ENCODE measurements around the gene LRRC3C.
A peak's percentile ranks its signal among the peaks of the same experiment; 100 is the strongest.
"Not testable (repeated sequence)": the region's sequence is repeated elsewhere in the genome, so short reads cannot be mapped to it uniquely, and the experiment has no call there.

The LRRC3C gene

DNA sequence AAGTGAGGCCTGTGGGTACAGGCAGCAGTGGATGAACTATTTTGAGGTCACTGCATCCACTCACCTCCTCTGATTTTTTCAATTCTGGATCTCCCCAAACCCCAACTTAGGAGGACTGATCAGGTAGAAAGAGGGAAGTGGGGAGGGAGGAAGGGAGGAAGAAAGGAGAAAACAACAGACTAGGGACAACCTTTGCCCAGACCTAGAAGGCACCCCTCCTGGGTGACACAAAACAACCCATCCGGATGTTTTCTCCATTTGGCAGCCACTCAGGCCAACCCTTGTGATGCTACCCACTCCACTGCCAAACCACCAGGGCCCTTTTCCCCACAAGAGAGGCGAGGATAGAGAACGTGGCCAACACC, 2.9 kb upstream of the LRRC3C start:
- no peak for DNase-seq (ENCODE audit: low spot score)

DNA sequence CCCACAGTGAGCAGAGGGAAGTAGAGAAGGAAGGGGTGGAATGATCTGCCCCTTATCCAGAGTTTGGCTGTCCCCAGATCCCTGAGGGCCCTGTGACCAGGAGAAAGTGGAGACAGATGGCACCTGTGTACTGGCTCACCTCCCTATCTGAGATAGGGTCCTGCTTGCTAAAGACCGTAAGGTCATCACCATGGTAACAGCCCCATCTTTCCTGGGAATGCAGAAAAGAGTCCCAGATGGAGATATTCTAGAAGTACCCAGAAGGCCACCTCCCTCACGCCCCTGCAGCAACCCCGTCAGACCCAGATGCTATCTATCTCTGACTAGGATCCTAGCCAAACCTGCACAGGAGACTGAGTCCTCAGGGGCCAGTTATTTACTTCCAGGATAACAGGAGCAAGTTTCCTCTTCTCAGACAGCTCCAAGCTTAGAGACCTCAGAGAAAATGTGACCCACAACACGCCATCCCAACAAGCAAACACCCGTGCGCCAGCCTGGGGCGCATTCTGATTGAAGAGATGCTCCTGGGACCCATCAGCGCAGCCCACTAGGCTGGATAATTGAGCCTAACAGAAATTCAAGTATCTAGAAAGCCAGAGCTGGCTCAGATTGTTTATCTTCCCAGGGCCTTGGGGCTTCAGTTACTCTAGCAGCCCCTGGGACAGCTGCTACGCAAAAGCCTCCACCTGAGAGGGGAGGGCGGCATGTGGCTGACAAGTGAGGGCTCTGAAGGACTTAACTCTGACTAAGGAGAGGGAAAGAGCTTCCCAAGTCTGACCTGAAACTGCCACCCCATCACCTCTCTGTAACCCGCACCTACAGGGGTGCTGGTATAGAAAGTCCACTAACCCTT, 2.0 kb upstream of the LRRC3C start:
- no peak for DNase-seq (ENCODE audit: low spot score)

DNA sequence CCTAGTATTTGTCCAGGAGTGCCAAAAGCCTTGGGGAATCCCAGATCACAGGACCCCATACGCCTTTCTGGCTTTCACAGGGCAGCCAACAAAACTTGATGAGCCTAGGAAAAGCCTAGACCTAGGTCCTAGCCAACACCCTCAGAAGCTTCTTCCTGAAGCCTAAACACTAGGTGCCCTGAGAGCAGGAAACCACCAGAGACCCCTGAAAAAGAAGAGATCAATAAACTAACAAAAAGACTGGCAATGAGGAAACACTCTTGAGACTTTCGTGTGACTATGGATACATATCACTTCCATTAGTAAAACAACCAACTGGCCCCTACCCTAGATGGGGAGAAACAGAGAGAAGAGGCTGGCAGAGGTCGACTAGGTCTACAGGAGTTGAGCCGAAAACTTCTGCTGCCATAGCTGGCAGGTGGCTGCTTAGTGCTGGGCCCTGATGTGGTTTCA, 1.4 kb upstream of the LRRC3C start:
- DNase-seq (ENCODE audit: low spot score), result no peak

DNA sequence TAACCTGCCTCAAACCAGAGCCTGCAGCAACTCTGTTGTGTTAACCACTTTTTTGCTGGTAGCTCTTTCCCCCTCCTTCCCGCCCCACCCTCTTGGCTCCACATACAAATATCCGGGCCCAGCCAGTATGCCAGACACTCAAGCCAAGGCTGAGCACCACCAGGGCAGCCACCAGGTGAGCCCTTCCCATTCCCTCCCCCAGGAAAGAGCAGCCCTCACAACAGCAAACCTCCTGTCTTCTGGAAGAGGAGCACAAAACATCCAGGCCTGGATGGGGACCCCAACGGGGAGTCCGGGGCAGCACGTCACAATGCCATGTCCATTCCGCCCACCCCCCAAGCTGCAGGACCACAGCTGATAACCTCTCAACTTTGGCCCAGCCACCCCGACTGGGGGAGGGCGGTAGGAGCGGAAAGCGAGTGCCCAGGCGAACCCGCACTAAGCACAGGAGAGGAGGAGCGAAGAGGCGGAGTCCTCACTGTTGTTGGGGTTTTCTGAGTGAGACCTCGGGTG, 888 bp upstream of the LRRC3C start:
- no peak for DNase-seq (ENCODE audit: low spot score)

DNA sequence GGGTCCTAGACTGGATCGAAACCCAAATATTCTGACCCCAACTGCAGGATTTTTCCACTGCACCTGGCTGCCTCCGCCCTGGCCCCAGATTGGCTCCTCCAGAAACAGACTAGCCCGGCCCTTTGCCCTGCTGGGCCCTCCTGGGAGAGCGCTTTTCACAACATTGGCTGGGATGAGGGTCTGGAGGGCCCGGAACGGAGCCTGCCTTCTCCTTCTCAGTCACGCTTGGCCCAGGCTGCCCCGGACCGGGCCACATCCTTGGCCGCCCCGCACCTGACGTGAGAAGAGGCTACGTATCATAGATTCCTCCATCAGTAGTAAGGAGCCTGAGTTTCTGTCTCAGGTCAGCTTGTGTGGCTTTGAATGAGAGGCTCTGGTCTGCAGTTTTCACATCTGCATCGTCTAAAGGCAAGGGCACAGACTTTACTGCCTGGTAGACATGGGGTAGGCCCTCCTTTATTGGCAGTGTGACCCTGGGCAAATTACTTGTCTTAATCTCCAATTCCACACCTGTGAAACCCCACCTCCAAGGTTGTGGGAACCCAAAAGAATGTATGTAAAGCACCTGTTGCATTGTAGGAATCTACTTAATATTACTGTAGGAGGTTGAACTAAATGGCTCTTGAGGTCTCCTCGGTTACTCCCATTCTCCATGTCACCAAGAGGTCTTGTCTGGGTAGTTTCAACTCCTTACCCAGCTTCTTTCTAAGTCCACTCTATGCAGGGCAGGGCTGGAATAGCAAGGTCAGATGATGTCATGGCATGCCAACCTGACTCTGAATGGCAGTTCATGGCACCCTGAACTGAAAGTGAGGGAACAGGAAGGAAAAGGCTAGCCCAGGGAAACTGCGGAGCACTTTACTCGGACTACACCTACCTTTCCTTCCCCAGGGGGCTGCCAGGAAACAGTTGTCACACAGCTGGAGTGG, 661 bp downstream of the LRRC3C start:
- no peak for DNase-seq (ENCODE audit: low spot score)

DNA sequence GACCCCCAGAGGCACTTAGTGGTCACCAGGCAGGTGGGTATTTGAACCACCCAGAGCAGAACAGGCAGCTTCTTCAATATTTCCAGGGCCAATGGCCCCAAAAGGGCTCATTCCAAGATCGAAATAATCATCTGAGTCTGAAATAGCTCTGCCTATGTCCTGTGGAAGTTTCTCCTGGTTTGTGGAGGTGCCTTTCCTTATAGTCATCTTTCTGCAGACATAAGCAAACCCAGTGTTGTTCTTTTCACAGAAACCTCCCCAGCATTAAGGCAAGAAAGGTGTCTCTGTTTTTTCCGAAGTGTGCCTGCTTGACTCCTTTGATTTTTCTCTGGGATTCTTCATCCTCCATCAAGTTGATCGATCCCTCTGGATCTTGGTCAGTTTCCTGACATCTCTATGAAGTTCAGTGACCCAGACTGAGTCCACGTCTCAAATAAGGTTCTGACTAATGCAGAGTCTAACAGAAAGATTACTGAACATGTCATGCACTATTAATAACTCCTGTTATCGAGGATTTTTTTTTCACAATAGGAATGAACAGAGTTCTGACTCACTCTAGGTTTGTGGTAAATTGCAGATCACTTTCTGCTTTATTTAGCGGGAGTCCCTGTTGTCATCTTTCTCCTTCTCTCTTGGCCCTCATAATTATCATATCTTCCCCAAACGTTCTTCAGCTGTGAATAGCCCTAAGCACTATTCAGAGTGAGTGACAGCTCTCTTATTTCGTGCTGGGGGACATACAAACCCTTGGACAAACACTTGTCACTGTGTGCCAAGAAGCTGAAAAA, 1.5 kb downstream of the LRRC3C start:
- no peak for DNase-seq (ENCODE audit: low spot score)

DNA sequence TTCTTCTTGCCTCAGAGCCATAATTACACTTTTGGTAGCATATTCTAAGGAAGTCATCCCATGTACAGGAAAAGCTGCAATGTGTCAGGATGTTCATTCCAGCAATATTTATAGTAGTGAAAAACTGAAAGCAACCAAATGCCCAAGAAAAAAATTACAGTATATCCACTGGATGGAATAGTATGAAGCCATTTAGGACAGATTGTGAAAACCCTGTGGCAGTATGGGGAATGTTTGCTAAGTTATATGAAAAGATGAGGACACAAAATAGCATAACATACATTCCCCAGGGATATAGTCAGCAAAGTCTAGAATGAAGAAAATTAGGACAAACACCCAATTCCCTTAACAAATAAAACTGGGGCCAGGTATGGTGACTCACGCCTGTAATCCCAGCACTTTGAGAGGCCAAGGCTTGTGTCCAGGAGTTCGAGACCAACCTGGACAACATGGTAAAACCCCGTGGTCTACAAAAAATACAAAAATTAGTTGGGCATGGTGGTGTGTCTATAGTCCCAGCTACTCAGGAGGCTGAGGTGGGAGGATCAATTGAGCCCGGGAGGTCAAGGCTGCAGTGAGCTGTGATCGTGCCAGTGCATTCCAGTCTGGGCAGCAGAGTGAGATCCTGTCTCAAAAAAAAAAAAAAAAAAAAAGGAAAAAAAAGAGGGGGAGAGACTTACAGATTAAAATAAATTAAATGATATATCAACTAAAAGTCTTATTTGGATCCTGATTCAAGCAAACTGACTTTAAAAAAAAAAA, 2.3 kb downstream of the LRRC3C start:
- no peak for DNase-seq (ENCODE audit: low spot score)

DNA sequence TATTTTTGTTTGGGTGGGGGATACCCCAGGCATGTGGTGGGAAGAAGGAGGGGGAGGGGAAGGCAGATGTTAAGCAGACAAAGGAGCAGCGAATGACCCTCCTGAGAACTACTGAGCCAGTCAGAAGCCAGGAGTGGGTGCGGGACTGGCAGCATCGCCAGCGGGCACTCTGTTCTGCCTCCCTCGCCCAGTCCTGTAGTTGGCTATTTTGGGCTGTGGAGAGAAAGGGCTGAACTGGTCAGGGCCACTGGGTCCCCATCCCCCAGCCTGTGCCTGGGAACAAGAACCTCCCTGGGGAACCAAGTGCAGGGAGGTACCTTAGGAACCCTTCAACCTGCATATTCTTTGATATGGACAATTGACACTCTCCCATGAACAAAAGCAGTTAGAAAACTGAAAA, 6.4 kb downstream of the LRRC3C start:
- DNase-seq (ENCODE audit: low spot score), result no peak

DNA sequence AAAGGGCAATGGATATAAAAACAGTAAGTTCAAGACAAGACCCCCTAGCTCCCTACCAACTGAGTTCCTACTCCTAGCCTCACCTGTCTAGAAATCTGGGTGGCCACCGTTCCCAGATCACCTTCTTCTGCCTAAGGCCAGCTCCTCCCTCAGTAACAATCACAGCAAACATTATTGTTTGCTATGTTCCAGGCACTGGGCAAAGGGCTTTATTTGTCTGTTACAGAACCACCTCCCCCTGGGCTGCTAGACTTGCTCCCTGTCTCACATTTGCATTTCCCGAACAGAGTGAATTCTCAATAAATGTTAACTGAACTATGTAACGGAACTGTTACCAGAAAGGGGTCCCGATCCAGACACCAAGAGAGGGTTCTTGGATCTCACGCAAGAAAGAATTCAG, 6.8 kb downstream of the LRRC3C start:
- no peak for DNase-seq (ENCODE audit: low spot score)

DNA sequence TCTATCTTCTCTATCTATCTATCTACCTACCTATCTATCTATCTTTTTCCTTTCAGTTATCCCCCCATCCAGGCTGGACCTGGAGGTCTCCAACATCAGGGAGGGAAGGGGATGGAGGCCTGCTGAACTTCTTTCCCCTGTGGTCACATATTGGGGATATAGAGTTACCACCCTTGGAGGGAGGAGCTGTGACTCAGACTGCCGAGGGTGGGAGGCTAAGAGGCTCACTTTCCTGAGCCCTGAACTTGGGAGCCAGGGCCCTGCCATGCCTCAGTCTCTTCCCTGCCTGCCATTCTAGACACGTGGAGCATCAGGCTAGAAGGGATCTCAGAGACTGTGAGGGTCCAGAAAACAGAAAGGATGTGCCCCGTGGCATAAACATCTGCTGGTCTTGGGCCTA, 8.4 kb downstream of the LRRC3C start:
- no peak for DNase-seq (ENCODE audit: low spot score)

DNA sequence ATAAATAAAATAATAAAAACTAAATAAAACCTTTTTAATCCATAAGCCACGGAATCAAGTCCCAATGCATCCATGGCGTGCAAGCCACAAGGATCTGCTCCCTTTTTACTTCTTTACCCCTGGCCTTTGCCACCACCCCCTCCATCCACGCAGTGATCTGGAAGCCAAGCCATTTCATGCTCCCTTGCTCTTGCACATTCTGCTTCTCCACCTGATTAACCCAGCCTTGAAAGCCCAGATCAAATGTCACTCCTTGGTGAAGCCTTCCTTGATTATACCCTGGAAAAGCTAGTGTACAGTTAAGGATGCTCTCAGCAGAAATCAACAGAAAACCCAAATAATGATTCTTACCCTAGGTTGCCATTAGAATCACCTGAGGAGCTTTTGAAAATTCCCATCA, 9.9 kb downstream of the LRRC3C start:
- no peak for DNase-seq (ENCODE audit: low spot score)

DNA sequence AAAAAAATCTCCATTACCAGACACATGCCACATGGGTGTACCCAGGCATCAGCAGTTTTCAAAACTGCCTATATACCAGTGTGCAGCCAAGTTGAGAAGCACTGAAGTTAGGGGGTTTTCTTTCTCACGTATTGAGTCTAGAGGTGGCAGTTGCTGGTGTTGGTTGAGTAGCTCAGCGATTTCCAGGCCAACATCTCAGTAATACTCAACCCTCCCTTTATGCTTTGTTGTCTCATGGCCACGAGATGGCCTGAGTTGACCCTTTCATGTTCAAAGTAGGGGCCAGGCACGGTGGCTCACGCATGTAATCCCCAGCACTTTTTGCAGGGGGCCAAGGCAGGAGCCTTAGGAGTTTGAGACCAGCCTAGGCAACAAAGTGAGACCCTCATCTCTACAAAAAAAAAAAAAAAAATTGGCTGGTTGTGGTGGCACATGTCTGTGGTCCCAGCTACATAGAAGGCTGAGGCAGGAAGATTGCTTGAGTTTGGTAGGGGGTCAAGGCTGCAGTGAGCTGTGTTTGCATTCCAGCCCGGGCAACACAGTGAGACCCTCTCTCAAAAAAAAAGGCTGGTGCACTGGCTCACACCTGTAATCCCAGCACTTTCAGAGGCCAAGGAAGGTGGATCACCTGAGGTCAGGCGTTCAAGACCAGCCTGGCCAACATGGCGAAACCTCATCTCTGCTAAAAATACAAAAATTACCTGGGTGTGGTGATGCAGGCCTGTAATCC, 10.8 kb downstream of the LRRC3C start:
- no peak for DNase-seq (ENCODE audit: low spot score)

DNA sequence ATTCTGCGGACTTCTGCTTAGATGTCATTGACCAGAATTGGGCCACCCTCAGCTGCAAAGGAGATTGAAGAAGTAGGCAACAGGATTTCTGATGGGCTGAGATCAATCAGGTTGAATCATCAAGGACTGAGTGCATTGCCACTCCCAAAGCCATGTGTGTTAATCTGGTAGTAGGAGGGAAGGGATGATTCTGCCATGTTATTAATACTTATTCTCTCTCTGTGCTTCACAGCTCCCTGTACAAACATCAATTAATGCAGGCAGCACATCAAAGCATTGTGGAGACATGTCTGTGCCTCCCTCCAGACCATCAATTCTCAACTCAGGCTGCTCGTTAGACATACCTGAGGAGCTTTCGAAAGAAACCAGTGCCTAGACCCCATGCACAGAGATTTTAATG, 11.6 kb downstream of the LRRC3C start:
- DNase-seq (ENCODE audit: low spot score), result no peak

DNA sequence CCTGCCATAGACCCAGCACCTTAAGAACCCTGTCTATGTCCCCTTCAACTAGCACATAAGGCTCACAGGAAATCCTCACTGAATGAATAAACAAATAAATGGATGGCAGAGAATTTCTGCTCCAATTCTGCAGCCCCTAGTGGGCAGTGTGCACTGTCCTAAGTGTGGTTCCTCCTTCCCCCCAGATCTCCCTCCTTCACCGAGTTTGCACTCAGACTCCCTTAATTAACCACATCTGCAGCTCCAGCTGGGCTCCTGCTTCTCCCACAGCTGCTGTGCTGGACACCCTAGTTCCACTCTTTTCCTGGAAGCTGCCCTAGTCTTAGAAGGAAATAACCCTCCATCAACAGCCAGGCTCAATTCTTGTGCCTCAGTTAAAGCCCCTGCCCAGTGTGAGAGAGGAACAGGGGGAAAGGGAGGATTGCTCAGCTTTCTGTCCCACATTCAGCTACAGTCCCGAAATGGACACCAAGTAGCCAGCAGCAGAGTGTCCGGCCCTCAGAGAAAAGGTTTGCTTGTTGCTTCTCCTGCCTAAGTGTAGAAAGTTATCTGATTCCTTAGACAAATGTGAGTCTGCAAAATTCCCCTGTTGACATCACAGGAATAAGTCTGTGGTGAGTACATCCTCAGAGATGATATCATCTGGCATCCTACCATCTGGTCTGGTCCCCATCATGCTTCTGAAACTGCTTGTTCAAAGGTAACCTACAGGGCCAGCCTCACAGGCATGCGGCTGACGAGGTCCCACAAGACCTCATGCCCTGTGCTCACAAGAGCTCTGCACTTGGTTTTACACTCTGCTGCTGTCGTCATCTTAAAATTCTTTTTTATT, 12.3 kb downstream of the LRRC3C start:
- DNase-seq (ENCODE audit: low spot score), result no peak

DNA sequence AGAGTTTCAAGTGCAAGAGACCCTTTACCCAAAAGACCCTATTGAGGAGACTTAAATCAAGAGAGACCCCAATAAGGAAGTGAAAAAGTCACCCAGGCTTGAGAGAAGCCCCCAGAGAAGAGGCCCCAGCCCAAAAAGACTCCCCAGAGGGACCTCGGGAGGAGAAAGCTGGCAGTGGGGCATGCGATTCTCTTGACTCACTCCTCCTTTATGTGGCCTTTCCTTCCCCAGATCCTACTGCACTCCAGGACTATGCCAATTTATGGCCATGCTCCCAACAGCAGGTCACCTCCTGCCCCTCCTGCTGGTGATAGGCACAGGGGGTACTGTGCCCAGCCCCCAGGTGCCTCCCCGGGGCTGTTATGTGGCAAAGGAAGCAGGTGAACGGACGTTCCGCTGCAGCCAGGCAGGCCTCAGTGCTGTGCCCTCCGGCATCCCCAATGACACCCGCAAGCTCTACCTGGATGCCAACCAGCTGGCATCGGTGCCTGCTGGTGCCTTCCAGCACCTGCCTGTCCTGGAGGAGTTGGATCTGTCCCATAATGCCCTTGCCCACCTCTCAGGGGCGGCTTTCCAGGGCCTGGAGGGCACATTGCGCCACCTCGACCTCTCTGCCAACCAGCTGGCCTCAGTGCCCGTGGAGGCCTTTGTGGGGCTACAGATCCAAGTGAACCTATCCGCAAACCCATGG, 16.3 kb downstream of the LRRC3C start:
- peak; percentile 35 for DNase-seq (ENCODE audit: low spot score)

DNA sequence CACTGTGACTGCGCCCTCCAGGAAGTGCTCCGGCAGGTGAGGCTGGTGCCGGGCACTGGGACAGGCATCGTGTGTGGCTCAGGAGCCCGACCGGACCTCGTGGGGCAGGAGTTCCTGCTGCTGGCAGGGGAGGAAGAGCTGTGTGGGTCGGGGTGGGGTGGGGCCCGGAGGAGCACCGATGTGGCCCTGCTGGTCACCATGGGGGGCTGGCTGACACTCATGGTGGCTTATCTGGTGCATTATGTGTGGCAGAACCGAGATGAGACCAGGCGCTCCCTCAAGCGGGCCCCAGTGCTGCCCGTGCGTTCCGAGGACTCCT, 16.8 kb downstream of the LRRC3C start:
- DNase-seq (ENCODE audit: low spot score), result no peak

DNA sequence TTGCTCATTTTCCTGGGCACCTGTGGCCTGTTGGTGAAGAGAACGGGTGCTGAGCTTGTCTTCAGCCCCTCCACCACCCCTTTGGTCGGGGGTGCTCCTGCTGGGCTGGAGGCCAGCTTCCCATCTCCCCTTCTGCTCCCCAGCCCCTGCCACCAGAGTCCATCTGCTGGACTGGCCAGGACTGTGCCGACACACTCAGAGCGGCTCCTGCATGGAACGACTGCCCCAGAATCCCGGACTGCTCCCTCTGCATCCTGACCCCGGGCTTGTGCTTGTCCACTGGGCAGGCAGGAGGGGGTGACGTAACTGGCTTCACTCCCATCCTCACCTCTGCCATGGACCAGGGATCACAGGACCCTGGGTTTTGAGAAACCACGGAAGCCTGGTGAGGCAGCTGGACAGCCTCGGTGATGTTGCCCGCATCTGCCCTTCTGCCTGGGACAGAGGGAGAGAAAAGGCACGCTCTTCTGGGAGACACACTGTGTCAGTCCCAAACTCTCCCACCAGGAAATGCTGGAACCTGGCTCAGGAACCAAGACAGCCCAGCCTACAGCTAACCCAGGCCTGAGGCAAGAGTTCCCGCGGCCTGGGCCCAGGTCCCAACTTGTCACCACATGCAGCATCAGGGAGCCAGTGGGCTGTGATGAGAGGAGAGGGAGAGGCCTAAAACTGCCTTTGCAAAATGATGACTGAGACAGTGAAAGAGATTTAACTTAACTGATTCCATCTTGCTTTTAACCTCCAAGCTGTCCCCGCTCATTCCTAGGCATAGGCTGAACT, 19.2 kb downstream of the LRRC3C start:
- DNase-seq (ENCODE audit: low spot score), result no peak

DNA sequence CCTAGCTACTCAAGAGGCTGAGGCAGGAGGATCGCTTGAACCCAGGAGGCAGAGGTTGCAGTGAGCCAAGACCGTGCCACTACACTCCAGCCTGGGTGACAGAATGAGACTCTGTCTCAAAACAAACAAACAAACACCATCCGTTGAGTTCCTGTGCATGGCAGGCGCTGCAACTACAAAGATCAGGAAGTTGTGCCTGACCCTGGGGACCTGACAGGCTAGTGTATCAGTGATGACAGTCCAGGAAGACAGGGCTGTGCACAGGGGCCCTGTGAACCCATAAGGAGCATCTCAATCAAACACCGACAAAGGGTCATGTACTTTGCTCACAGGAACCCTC, 20.9 kb downstream of the LRRC3C start:
- DNase-seq (ENCODE audit: low spot score), result not testable (repeated sequence)

DNA sequence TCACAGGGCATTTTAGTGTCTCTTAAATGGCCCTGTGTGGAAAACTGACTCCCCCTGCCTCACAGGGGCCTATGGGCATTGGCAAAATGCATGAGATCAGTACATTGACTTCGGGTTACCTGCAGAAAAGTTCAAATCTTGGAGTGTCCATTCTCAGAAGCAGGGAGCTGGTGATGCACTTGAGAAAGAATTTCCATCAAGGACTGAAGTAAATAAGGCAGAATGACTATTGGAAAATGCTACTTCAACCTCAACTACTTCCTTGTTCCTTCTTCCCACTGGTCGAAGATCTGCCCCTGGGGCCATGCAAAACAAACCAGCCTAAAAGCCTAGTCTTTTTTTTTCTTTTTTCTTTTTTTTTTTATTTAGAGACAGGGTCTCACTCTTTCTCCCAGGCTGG, 21.5 kb downstream of the LRRC3C start:
- DNase-seq (ENCODE audit: low spot score), result no peak

Data from cerebellar cortex (tissue), 1 donor.